Right lobe of liver (tissue), 6 donors: Measurements from ENCODE around the gene NFIA. TPM values are rescaled to one million over a fixed set of nuclear protein-coding genes. Genes with fewer than 3 reads are reported as not detected.

Source experiments
- ATAC-seq, 4 donors: fragments of 200-7000 bp; cut with Tn5 transposase; one replicate each; pipeline ENCODE4 v1.9.1; 2020; ENCODE audit warnings: mild to moderate bottlenecking in 4 of 4, moderate library complexity in 4 of 4
- DNase-seq, 3 donors: peaks; one replicate each; pipeline ENCODE4 v3.0.0-alpha.2; 2020
- H3K27ac ChIP-seq, 3 donors: fragments of 200-600 bp; one replicate each; pipeline ENCODE4 v1.8.0; 2022
- H3K27me3 ChIP-seq, 2 donors: fragments of 200-600 bp; one replicate each; pipeline ENCODE4 v1.8.0; 2022
- H3K36me3 ChIP-seq, 4 donors: fragments of 200-600 bp; sonication (generic) in 1 of 4; one replicate each; pipeline versions ENCODE4 v1.5.1 to v1.8.0; 2017 to 2022; ENCODE audit warnings: control low read depth in 1 of 4
- H3K4me1 ChIP-seq, 4 donors: fragments of 200-600 bp; sonication (generic) in 1 of 4; one replicate each; pipeline versions ENCODE4 v1.5.1 to v1.8.0; 2017 to 2022; ENCODE audit warnings: control low read depth in 1 of 4
- H3K4me3 ChIP-seq, 3 donors: fragments of 200-600 bp; one replicate each; pipeline ENCODE4 v1.8.0; 2022
- H3K9me3 ChIP-seq, 4 donors: fragments of 200-600 bp; sonication (generic) in 1 of 4; one replicate each; pipeline versions ENCODE4 v1.5.1 to v1.8.0; 2017 to 2022; ENCODE audit warnings: control low read depth in 1 of 4
- POLR2A ChIP-seq: fragments of 450-650 bp; IDR thresholded peaks from one replicate; pipeline ENCODE4 v1.6.1; 2017; ENCODE audit warnings: antibody characterized with exemption, mild to moderate bottlenecking
- WGBS: methylation state at CpG from one replicate; pipeline ENCODE4 v1.1.6; 2018; ENCODE audit warnings: low coverage, low lambda C conversion rate; ENCODE audit not compliant: insufficient coverage; ENCODE audit errors: missing lambda C conversion rate; 5-methylcytosine and 5-hydroxymethylcytosine counted together
- intact Hi-C, 2 donors: fragments of 100-400 bp; cut with DNase I; formaldehyde crosslinking; loops; one replicate each; pipeline versions ENCODE4 v1.11.2 to v1.14.1; 2022
- total RNA-seq, 6 experiments: library from RNA; depleted of rRNA in 2 of 6; stranded (reverse); fragments of >200 nt in 2 of 6; fragmentation: NEBNext Ultra II Directional in 3 of 6; extraction: Animal tissue kit (Norgen Biotek cat#: 25700) in 3 of 6; gene quantifications; one replicate each; pipeline versions ENCODE4 v1.1.0 to v1.2.4, GENCODE V29; 2016 to 2023
- TF ChIP-seq, protein P1 (sequence below), 4 donors: fragments of 200-600 bp in 3 of 4; fragments of 450-650 bp in 1 of 4; IDR thresholded peaks; one replicate each; pipeline versions ENCODE4 v1.5.1 to v1.8.0; 2016 to 2022; ENCODE audit warnings: antibody characterized with exemption in 4 of 4, mild to moderate bottlenecking in 2 of 4
- donor health status: DM: no; HTN: yes; CAD: no.
- donor health status: DM: no; HTN: no; CAD: no.
- donor health status: DM: no; HTN: no; CAD: no.
- donor health status: DM: no; HTN: yes; CAD: no.
- donor health status: DM: no; HTN: yes; CAD: no.

The NFIA gene
- total RNA-seq, 6 experiments from 2014 or later = 36.7 to 97.2 (median 57.9) TPM

GRCh38 chr1:61253059-61253735 lies 170.8 kb downstream of the NFIA start:
- intact Hi-C loops = no loop called here
- WGBS = 49% methylated on average over 2 of the region's 2 CpGs
- Histone ChIP-seq H3K27me3 (no peaks in the 10 kb centered on the region), H3K4me3 (no peak overlapping the region), H3K36me3 (no peaks in the 10 kb centered on the region), H3K4me1 (peaks cover 0 to 24% (median 9%) of the 10 kb centered on the region in 4 donors), H3K9me3 (no peaks in the 10 kb centered on the region), H3K27ac (peak overlapping the region in 2 of 3 donors; percentile 7 to 69)
- ATAC-seq (peak; percentile 82 to 91 (median 90)), DNase-seq (peak; percentile 59 to 88 (median 78))
- TF ChIP-seq POLR2A = no peak
- TF ChIP-seq, protein P1, sequence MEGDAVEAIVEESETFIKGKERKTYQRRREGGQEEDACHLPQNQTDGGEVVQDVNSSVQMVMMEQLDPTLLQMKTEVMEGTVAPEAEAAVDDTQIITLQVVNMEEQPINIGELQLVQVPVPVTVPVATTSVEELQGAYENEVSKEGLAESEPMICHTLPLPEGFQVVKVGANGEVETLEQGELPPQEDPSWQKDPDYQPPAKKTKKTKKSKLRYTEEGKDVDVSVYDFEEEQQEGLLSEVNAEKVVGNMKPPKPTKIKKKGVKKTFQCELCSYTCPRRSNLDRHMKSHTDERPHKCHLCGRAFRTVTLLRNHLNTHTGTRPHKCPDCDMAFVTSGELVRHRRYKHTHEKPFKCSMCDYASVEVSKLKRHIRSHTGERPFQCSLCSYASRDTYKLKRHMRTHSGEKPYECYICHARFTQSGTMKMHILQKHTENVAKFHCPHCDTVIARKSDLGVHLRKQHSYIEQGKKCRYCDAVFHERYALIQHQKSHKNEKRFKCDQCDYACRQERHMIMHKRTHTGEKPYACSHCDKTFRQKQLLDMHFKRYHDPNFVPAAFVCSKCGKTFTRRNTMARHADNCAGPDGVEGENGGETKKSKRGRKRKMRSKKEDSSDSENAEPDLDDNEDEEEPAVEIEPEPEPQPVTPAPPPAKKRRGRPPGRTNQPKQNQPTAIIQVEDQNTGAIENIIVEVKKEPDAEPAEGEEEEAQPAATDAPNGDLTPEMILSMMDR (IDR thresholded peaks at IDR 0.05) = no peak

DNA sequence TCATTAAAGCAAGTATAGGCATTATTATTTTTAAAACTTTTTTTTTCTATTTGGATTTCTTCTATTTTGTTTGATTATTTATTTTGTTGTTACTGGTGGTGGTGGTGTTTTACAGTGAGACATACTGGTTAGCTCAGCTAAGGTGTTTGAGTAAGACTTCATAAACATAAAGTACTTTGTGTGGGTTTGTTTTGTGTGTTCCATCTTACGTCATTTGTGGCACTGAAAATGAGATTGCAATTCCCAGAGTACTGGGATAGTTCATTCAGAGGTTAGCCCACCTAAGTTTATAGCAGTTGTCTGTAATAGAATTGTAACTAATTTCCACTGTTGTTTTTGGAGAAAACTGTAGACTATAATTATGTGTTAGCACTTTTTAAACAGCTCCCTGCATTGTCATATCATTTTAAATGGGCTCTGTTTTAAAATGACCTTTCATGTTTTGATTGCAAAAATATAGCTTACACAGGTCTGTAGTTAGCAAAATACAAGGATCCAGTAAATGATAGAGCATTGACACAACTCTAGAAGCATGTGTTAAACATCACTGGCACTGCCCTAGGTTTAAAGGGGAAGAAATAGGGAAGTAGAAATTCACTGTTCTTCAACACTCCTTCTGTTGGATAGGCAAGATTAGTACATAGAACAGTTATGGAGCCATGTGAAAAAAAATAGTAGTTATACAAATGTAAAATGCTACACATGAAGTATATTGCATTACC lies 171.7 kb downstream of the NFIA start:
- H3K36me3 ChIP-seq = no peaks in the 10 kb centered on the region
- peaks cover 0 to 22% (median 9%) of the 10 kb centered on the region in 4 donors for H3K4me1 ChIP-seq
- TF ChIP-seq, protein P1 (IDR thresholded peaks at IDR 0.05) = no peak
- no peak for TF ChIP-seq POLR2A
- DNase-seq = no peak
- peak in 2 of 4 donors; percentile 24 to 45 for ATAC-seq
- H3K27ac ChIP-seq = peak overlapping the region; percentile 19 to 69 (median 27)
- H3K27me3 ChIP-seq = no peaks in the 10 kb centered on the region
- no peak overlapping the region for H3K4me3 ChIP-seq
- 46% methylated on average over 1 of the region's 1 CpG for WGBS
- intact Hi-C loops = no loop called here
- H3K9me3 ChIP-seq = no peaks in the 10 kb centered on the region

- Histone ChIP-seq H3K4me1 (peaks cover 0 to 22% (median 9%) of the 10 kb centered on the region in 4 donors), H3K4me3 (peak overlapping the region in 1 of 3 donors; percentile 3), H3K27me3 (no peaks in the 10 kb centered on the region), H3K36me3 (no peaks in the 10 kb centered on the region), H3K9me3 (no peaks in the 10 kb centered on the region), H3K27ac (peak overlapping the region; percentile 19 to 69 (median 27))
- 45% methylated on average over 6 of the region's 6 CpGs for WGBS
- ATAC-seq (peak; percentile 32 to 53 (median 43)), DNase-seq (no peak)
- TF ChIP-seq, protein P1 (IDR thresholded peaks at IDR 0.05) = no peak
- no peak for TF ChIP-seq POLR2A
- intact Hi-C loops = no loop called here
Observed at GRCh38 chr1:61254634-61255357, 172.4 kb downstream of the NFIA start.

- ATAC-seq = peak in 1 of 4 donors; percentile 8
Observed at GRCh38 chr1:61255358-61255703, 173.0 kb downstream of the NFIA start.

More at GRCh38 chr1:61255358-61255703, 173.0 kb downstream of the NFIA start:
- DNase-seq = no peak
- no peaks in the 10 kb centered on the region for H3K9me3 ChIP-seq
- no peaks in the 10 kb centered on the region for H3K36me3 ChIP-seq
- intact Hi-C loops = no loop called here
- no peak for TF ChIP-seq POLR2A
- TF ChIP-seq, protein P1 (IDR thresholded peaks at IDR 0.05) = no peak
- H3K27me3 ChIP-seq = no peaks in the 10 kb centered on the region
- 53% methylated on average over 3 of the region's 3 CpGs for WGBS
- peak overlapping the region; percentile 19 to 69 (median 27) for H3K27ac ChIP-seq
- H3K4me1 ChIP-seq = peaks cover 0 to 22% (median 9%) of the 10 kb centered on the region in 4 donors
- H3K4me3 ChIP-seq = no peak overlapping the region
